ENCODE measurements around the gene PLEKHA6.
"Not testable (repeated sequence)": the region's sequence is repeated elsewhere in the genome, so short reads cannot be mapped to it uniquely, and the experiment has no call there.

The PLEKHA6 gene

DNA sequence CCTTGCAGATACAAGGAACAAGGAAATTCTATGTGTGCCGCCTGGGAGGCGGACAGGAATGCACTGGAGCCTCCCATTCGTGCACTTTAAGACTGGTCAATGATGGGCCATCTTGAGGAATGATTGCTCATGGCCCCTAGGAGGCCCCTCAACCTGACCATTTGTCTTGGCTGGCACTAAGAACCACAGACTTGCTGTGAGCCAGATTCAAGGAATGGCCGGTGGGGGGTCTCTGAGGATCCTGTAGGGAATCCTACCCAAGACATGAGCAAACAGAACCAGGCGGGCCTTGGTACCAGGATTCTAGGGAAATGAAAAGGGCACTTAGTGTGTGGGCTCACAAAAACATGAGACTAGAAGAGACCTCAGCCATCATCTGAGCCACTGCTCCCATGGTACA lies 117.8 kb downstream of the PLEKHA6 start:
- Histone ChIP-seq H3F3A (ENCODE audit: control insufficient read depth, insufficient read depth) (no peaks in the 10 kb centered on the region), H3K9me3 (ENCODE audit: control insufficient read depth, insufficient read depth, low read length) (no peaks in the 10 kb centered on the region), H4K20me1 (ENCODE audit: control insufficient read depth, insufficient read depth, low read depth, low read length) (no peaks in the 10 kb centered on the region), H3K27ac (ENCODE audit: low read depth, low read length) (no peak overlapping the region), H3K4me3 (ENCODE audit: low read length) (no peak overlapping the region), H3K9me2 (replicated peaks; ENCODE audit: control insufficient read depth, low read length) (no peaks in the 10 kb centered on the region), H3K27me3 (ENCODE audit: control insufficient read depth, low read length) (0 out of 2 replicates have a peak, but pooled peaks cover 2% of the 10 kb centered on the region), H3K4me1 (ENCODE audit: control insufficient read depth, low read length) (no peaks in the 10 kb centered on the region), H3K36me3 (ENCODE audit: control insufficient read depth, low read length) (no peaks in the 10 kb centered on the region), H3K79me2 (ENCODE audit: control insufficient read depth, low read length) (no peaks in the 10 kb centered on the region), H3K4me2 (ENCODE audit: low read length) (no peak overlapping the region)
- TF ChIP-seq EZH2phosphoT487 (IDR thresholded peaks at IDR 0.05; ENCODE audit: borderline replicate concordance, low read length) = no peak
- TF ChIP-seq, protein P1, sequence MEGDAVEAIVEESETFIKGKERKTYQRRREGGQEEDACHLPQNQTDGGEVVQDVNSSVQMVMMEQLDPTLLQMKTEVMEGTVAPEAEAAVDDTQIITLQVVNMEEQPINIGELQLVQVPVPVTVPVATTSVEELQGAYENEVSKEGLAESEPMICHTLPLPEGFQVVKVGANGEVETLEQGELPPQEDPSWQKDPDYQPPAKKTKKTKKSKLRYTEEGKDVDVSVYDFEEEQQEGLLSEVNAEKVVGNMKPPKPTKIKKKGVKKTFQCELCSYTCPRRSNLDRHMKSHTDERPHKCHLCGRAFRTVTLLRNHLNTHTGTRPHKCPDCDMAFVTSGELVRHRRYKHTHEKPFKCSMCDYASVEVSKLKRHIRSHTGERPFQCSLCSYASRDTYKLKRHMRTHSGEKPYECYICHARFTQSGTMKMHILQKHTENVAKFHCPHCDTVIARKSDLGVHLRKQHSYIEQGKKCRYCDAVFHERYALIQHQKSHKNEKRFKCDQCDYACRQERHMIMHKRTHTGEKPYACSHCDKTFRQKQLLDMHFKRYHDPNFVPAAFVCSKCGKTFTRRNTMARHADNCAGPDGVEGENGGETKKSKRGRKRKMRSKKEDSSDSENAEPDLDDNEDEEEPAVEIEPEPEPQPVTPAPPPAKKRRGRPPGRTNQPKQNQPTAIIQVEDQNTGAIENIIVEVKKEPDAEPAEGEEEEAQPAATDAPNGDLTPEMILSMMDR (IDR thresholded peaks at IDR 0.05; ENCODE audit: low read depth, low read length, poor library complexity, severe bottlenecking) = no peak

DNA sequence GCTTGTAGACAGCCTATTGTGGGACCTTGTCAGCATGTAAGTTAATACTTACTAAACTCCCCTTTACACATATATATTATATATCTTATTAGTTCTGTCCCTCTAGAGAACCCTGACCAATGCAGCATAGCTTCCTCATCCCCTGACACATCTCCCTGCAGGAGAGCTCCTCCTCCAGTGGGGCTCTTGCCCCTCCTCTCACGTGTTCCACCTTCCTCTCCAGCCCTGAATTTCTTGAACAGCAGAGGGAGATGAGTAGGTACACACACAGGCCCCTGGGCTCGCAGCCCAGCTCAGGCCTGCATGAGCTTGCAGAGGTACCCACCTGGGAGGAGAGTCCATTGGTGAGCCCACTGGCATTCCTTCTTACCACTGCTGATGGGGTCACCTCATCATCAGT lies 118.7 kb downstream of the PLEKHA6 start:
- Histone ChIP-seq H3F3A (ENCODE audit: control insufficient read depth, insufficient read depth) (no peaks in the 10 kb centered on the region), H3K27ac (ENCODE audit: low read depth, low read length) (no peak overlapping the region), H3K9me3 (ENCODE audit: control insufficient read depth, insufficient read depth, low read length) (no peaks in the 10 kb centered on the region), H3K36me3 (ENCODE audit: control insufficient read depth, low read length) (no peaks in the 10 kb centered on the region), H3K9me2 (replicated peaks; ENCODE audit: control insufficient read depth, low read length) (no peaks in the 10 kb centered on the region), H3K4me1 (ENCODE audit: control insufficient read depth, low read length) (no peaks in the 10 kb centered on the region), H4K20me1 (ENCODE audit: control insufficient read depth, insufficient read depth, low read depth, low read length) (no peaks in the 10 kb centered on the region), H3K4me2 (ENCODE audit: low read length) (no peak overlapping the region), H3K4me3 (ENCODE audit: low read length) (no peak overlapping the region), H3K79me2 (ENCODE audit: control insufficient read depth, low read length) (no peaks in the 10 kb centered on the region), H3K27me3 (ENCODE audit: control insufficient read depth, low read length) (0 out of 2 replicates have a peak, but pooled peaks cover under 1% of the 10 kb centered on the region)
- TF ChIP-seq, protein P1 (IDR thresholded peaks at IDR 0.05; ENCODE audit: low read depth, low read length, poor library complexity, severe bottlenecking) = no peak
- TF ChIP-seq EZH2phosphoT487 (IDR thresholded peaks at IDR 0.05; ENCODE audit: borderline replicate concordance, low read length) = no peak

DNA sequence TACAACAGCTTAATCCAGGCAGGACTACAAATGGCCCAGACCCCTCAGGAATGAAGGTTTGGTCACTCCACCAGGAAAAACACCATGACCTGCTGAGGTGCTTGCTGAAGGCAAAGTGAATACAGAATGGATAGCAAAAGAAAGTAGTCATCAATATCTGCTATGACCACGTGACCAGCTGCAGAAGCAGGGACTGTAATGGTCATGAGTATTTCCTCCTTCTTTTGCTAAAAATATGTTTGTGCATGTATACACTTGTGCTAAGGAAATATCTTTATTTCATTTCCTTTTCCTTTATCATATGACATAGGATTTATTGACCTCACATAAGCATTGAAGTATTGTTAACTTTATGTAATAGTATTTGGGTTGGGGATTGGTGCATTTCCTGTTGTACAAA lies 119.5 kb downstream of the PLEKHA6 start:
- H3K4me3 ChIP-seq (ENCODE audit: low read length) = no peak overlapping the region
- no peaks in the 10 kb centered on the region for H3K79me2 ChIP-seq (ENCODE audit: control insufficient read depth, low read length)
- H3K9me2 ChIP-seq (replicated peaks; ENCODE audit: control insufficient read depth, low read length) = no peaks in the 10 kb centered on the region
- TF ChIP-seq, protein P1 (IDR thresholded peaks at IDR 0.05; ENCODE audit: low read depth, low read length, poor library complexity, severe bottlenecking) = no peak
- TF ChIP-seq EZH2phosphoT487 (IDR thresholded peaks at IDR 0.05; ENCODE audit: borderline replicate concordance, low read length) = no peak
- no peak overlapping the region for H3K4me2 ChIP-seq (ENCODE audit: low read length)
- H3K36me3 ChIP-seq (ENCODE audit: control insufficient read depth, low read length) = no peaks in the 10 kb centered on the region
- no peaks in the 10 kb centered on the region for H3K9me3 ChIP-seq (ENCODE audit: control insufficient read depth, insufficient read depth, low read length)
- H3K4me1 ChIP-seq (ENCODE audit: control insufficient read depth, low read length) = no peaks in the 10 kb centered on the region
- no peak overlapping the region for H3K27ac ChIP-seq (ENCODE audit: low read depth, low read length)
- H4K20me1 ChIP-seq (ENCODE audit: control insufficient read depth, insufficient read depth, low read depth, low read length) = no peaks in the 10 kb centered on the region
- no peaks in the 10 kb centered on the region; the same call in 1 of the 2 replicates for H3K27me3 ChIP-seq (ENCODE audit: control insufficient read depth, low read length)
- H3F3A ChIP-seq (ENCODE audit: control insufficient read depth, insufficient read depth) = no peaks in the 10 kb centered on the region

DNA sequence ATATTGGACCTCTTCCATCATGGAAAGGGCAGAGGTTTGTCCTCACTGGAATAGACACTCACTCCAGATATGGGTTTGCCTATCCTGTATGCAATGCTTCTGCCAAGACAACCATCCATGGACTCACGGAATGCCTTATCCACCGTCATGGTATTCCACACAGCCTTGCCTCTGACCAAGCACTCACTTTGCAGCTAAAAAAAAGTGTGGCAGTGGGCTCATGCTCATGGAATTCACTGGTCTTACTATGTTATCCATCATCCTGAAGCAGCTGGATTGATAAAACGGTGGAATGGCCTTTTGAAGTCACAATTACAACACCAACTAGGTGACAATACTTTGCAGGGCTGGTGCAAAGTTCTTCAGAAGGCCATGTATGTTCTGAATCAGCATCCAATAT lies 120.3 kb downstream of the PLEKHA6 start:
- not testable (repeated sequence) for H3K4me2 ChIP-seq (ENCODE audit: low read length); H3K4me1 ChIP-seq (ENCODE audit: control insufficient read depth, low read length); H3K9me2 ChIP-seq (replicated peaks; ENCODE audit: control insufficient read depth, low read length); H3K36me3 ChIP-seq (ENCODE audit: control insufficient read depth, low read length); H3K9me3 ChIP-seq (ENCODE audit: control insufficient read depth, insufficient read depth, low read length); H3F3A ChIP-seq (ENCODE audit: control insufficient read depth, insufficient read depth); H4K20me1 ChIP-seq (ENCODE audit: control insufficient read depth, insufficient read depth, low read depth, low read length); H3K4me3 ChIP-seq (ENCODE audit: low read length); H3K27me3 ChIP-seq (ENCODE audit: control insufficient read depth, low read length); H3K79me2 ChIP-seq (ENCODE audit: control insufficient read depth, low read length); H3K27ac ChIP-seq (ENCODE audit: low read depth, low read length)

DNA sequence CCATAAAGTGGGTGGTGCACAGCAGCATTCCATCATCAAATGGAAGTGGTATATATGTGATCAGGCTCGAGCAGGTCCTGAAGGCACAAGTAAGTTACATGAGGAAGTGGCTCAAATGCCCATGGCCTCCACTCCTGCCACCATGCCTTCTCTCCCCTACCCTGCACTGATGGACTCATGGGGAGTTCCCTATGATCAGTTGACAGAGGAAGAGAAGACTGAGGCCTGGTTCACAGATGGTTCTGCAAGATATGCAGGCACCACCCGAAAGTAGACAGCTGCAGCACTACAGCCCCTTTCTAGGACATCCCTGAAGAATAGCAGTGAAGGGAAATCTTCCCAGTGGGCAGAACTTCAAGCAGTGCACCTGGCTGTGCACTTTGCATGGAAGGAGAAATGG lies 121.2 kb downstream of the PLEKHA6 start:
- H3K27ac ChIP-seq (ENCODE audit: low read depth, low read length); H3F3A ChIP-seq (ENCODE audit: control insufficient read depth, insufficient read depth); H3K79me2 ChIP-seq (ENCODE audit: control insufficient read depth, low read length); H3K4me2 ChIP-seq (ENCODE audit: low read length); H3K4me1 ChIP-seq (ENCODE audit: control insufficient read depth, low read length); H3K9me2 ChIP-seq (replicated peaks; ENCODE audit: control insufficient read depth, low read length); H3K36me3 ChIP-seq (ENCODE audit: control insufficient read depth, low read length); H3K4me3 ChIP-seq (ENCODE audit: low read length); H3K9me3 ChIP-seq (ENCODE audit: control insufficient read depth, insufficient read depth, low read length); H3K27me3 ChIP-seq (ENCODE audit: control insufficient read depth, low read length); H4K20me1 ChIP-seq (ENCODE audit: control insufficient read depth, insufficient read depth, low read depth, low read length): not testable (repeated sequence)

DNA sequence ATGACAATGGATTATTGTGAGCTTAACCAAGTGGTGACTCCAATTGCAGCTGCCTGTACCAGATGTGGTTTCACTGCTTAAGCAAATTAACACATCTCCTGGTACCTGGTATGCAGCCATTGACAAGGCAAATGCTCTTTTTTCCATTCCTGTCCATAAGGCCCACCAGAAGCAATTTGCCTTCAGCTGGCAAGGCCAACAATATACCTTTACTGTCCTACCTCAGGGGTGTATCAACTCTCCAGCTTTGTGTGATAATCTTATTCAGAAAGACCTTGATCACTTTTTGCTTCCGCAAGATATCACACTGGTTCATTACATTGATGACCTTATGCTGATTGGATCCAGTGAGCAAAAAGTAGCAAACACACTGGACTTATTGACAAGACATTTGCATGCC lies 122.2 kb downstream of the PLEKHA6 start:
- not testable (repeated sequence) for H3K36me3 ChIP-seq (ENCODE audit: control insufficient read depth, low read length); H3K4me3 ChIP-seq (ENCODE audit: low read length); H3F3A ChIP-seq (ENCODE audit: control insufficient read depth, insufficient read depth); H4K20me1 ChIP-seq (ENCODE audit: control insufficient read depth, insufficient read depth, low read depth, low read length); H3K4me2 ChIP-seq (ENCODE audit: low read length); H3K4me1 ChIP-seq (ENCODE audit: control insufficient read depth, low read length); H3K79me2 ChIP-seq (ENCODE audit: control insufficient read depth, low read length); H3K9me2 ChIP-seq (replicated peaks; ENCODE audit: control insufficient read depth, low read length); H3K9me3 ChIP-seq (ENCODE audit: control insufficient read depth, insufficient read depth, low read length); H3K27me3 ChIP-seq (ENCODE audit: control insufficient read depth, low read length); H3K27ac ChIP-seq (ENCODE audit: low read depth, low read length)

Data from DOHH2 (cell line).